Measurements from ENCODE around the gene ABCC1.
"Not testable (repeated sequence)": the region's sequence is repeated elsewhere in the genome, so short reads cannot be mapped to it uniquely, and the experiment has no call there.

ABCC1 gene

GRCh38 chr16:15967655-15968315, 18.4 kb downstream of the ABCC1 start:
- no peak for DNase-seq

- DNase-seq: no peak
These were observed 20.8 kb downstream of the ABCC1 start for GRCh38 chr16:15970202-15970601.

- no peak for DNase-seq
These were observed 21.5 kb downstream of the ABCC1 start for GRCh38 chr16:15970743-15971439.

- DNase-seq: no peak
These were observed 22.0 kb downstream of the ABCC1 start for GRCh38 chr16:15971440-15971815.

GRCh38 chr16:15972046-15972868, 22.8 kb downstream of the ABCC1 start:
- no peak for DNase-seq

- no peak for DNase-seq
These were observed 24.0 kb downstream of the ABCC1 start for GRCh38 chr16:15973421-15973820.

- no peak for DNase-seq
These were observed 24.6 kb downstream of the ABCC1 start for GRCh38 chr16:15974057-15974456.

- no peak for DNase-seq
These were observed 25.8 kb downstream of the ABCC1 start for GRCh38 chr16:15975172-15975571.

- no peak for DNase-seq
These were observed 26.9 kb downstream of the ABCC1 start for GRCh38 chr16:15976225-15976812.

GRCh38 chr16:15976929-15977637, 27.7 kb downstream of the ABCC1 start:
- DNase-seq: no peak

- DNase-seq: no peak
These were observed 30.4 kb downstream of the ABCC1 start for GRCh38 chr16:15979801-15980200.

- no peak for DNase-seq
These were observed 30.9 kb downstream of the ABCC1 start for GRCh38 chr16:15980329-15980728.

- no peak for DNase-seq
These were observed 32.0 kb downstream of the ABCC1 start for GRCh38 chr16:15981382-15981781.

GRCh38 chr16:15982194-15982915, 32.9 kb downstream of the ABCC1 start:
- not testable (repeated sequence) for DNase-seq

- DNase-seq: no peak
These were observed 34.5 kb downstream of the ABCC1 start for GRCh38 chr16:15983898-15984297.

- no peak for DNase-seq
These were observed 35.7 kb downstream of the ABCC1 start for GRCh38 chr16:15985144-15985543.

GRCh38 chr16:15986261-15986660, 36.8 kb downstream of the ABCC1 start:
- no peak for DNase-seq

- DNase-seq: no peak
These were observed 39.0 kb downstream of the ABCC1 start for GRCh38 chr16:15988268-15989013.

GRCh38 chr16:15990902-15991301, 41.5 kb downstream of the ABCC1 start:
- no peak for DNase-seq

GRCh38 chr16:15993128-15993527, 43.7 kb downstream of the ABCC1 start:
- DNase-seq: no peak

GRCh38 chr16:15993541-15993940, 44.1 kb downstream of the ABCC1 start:
- DNase-seq: no peak
